BLaER1 treated with 17β-estradiol and CSF1 and Interleukin-3, amounts not matched to agents 10 nM and 100 nM (cell line): ENCODE measurements around the gene GTPBP1.

ENCODE experiments used
- H3K27ac ChIP-seq, 11 experiments: shearing (Covaris generic); formaldehyde crosslinking; 2 replicates each; pipeline ENCODE4 v1.8.1; 2022
- H3K27me3 ChIP-seq, 11 experiments: shearing (Covaris generic); formaldehyde crosslinking; 2 replicates each; pipeline ENCODE4 v1.8.1; 2022
- H3K36me3 ChIP-seq, 11 experiments: shearing (Covaris generic); formaldehyde crosslinking; 2 replicates each; pipeline ENCODE4 v1.8.1; 2022
- H3K4me1 ChIP-seq, 10 experiments: shearing (Covaris generic); formaldehyde crosslinking; 2 replicates each; pipeline ENCODE4 v1.8.1; 2022
- H3K4me2 ChIP-seq, 11 experiments: shearing (Covaris generic); formaldehyde crosslinking; 2 replicates each; pipeline ENCODE4 v1.8.1; 2022
- H3K4me3 ChIP-seq, 10 experiments: shearing (Covaris generic); formaldehyde crosslinking; 2 replicates each; pipeline ENCODE4 v1.8.1; 2022
- H3K9ac ChIP-seq, 11 experiments: shearing (Covaris generic); formaldehyde crosslinking; 2 replicates each; pipeline ENCODE4 v1.8.1; 2022
- H3K9me3 ChIP-seq, 11 experiments: shearing (Covaris generic); formaldehyde crosslinking; replicated peaks in 1 of 11; 2 replicates each; pipeline ENCODE4 v1.8.1; 2022
- H4K20me1 ChIP-seq, 11 experiments: shearing (Covaris generic); formaldehyde crosslinking; 2 replicates each; pipeline ENCODE4 v1.8.1; 2022
- Cebpa-rat ChIP-seq, 11 experiments: shearing (Covaris generic); IDR thresholded peaks; 2 replicates each; pipeline ENCODE4 v1.8.1; 2022

Gene GTPBP1

DNA sequence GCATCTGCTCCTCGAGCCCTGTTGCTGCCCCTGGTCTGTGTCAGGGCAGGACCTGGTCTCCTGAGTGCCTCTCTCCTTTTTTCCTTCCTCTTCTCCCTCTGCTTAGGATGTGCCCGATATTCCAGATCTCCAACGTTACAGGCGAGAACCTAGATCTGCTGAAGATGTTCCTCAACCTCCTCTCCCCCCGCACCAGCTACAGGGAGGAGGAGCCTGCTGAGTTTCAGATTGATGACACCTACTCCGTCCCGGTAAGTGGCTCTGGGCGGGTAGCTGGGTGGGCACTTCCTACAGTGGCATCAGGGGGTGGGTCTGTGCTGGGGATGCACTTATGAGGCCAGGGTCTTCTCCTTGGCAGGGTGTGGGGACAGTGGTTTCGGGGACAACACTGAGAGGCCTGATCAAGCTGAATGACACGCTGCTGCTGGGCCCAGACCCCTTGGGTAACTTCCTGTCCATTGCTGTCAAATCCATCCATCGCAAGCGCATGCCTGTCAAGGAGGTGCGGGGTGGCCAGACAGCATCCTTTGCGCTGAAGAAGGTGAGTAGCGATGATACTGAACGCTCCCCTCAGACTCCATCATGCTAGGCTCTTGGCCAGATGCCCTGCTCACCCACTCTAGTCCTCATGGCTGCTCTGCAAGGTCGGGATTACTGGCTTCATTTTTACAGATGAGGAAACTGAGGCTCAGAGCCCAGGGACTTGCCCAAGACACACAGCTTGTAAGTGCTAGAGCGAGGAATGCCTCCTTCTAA lies 20.3 kb downstream of the GTPBP1 start:
- Histone ChIP-seq H3K27me3 (no peaks in the 10 kb centered on the region), H3K9me3 (no peaks in the 10 kb centered on the region), H3K9ac (no peak overlapping the region; a peak in 1 of 22 replicates), H3K4me1 (peaks cover 5 to 54% (median 45%) of the 10 kb centered on the region in 10 experiments; a peak in 19 of 20 replicates), H3K4me3 (no peak overlapping the region), H4K20me1 (peaks cover 18 to 80% (median 53%) of the 10 kb centered on the region in 11 experiments; a peak in 20 of 22 replicates), H3K4me2 (peak overlapping the region in 9 of 11 experiments; percentile 54 to 93 (median 81); a peak in 18 of 22 replicates), H3K27ac (peak overlapping the region in 3 of 11 experiments; percentile 58 to 71 (median 68); a peak in 2 of 22 replicates), H3K36me3 (peaks cover 94 to 100% (median 98%) of the 10 kb centered on the region in 11 experiments)
- TF ChIP-seq Cebpa-rat (IDR thresholded peaks at IDR 0.05), result no peak

DNA sequence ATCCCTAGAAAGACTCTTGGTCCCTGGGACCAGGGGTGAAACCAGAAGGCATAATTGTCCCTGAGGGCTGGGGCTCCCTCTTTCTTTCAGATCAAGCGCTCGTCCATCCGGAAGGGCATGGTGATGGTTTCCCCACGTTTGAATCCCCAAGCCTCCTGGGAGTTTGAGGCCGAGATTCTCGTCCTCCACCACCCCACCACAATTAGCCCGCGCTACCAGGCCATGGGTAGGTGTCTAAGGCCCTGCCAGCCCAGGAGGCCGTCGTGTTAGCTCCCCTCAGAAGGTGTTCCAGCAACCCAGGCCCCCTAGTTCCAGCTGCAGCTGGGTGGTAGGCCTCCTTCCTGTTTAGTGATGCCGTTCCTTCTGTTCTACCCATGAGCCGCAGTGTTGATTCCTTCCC lies 21.4 kb downstream of the GTPBP1 start:
- Histone ChIP-seq H3K27ac (peak overlapping the region in 9 of 11 experiments; percentile 4 to 71 (median 54); a peak in 16 of 22 replicates), H4K20me1 (peaks cover 21 to 90% (median 57%) of the 10 kb centered on the region in 11 experiments; a peak in 20 of 22 replicates), H3K9ac (peak overlapping the region in 7 of 11 experiments; percentile 6 to 58 (median 33); a peak in 12 of 22 replicates), H3K4me2 (peak overlapping the region; percentile 22 to 93 (median 81); a peak in 20 of 22 replicates), H3K4me3 (peak overlapping the region in 1 of 10 experiments; percentile 36; a peak in 2 of 20 replicates), H3K27me3 (no peaks in the 10 kb centered on the region), H3K4me1 (peaks cover 5 to 54% (median 45%) of the 10 kb centered on the region in 10 experiments; a peak in 19 of 20 replicates), H3K36me3 (peaks cover 93 to 100% (median 98%) of the 10 kb centered on the region in 11 experiments), H3K9me3 (no peaks in the 10 kb centered on the region)
- TF ChIP-seq Cebpa-rat (IDR thresholded peaks at IDR 0.05), result no peak

DNA sequence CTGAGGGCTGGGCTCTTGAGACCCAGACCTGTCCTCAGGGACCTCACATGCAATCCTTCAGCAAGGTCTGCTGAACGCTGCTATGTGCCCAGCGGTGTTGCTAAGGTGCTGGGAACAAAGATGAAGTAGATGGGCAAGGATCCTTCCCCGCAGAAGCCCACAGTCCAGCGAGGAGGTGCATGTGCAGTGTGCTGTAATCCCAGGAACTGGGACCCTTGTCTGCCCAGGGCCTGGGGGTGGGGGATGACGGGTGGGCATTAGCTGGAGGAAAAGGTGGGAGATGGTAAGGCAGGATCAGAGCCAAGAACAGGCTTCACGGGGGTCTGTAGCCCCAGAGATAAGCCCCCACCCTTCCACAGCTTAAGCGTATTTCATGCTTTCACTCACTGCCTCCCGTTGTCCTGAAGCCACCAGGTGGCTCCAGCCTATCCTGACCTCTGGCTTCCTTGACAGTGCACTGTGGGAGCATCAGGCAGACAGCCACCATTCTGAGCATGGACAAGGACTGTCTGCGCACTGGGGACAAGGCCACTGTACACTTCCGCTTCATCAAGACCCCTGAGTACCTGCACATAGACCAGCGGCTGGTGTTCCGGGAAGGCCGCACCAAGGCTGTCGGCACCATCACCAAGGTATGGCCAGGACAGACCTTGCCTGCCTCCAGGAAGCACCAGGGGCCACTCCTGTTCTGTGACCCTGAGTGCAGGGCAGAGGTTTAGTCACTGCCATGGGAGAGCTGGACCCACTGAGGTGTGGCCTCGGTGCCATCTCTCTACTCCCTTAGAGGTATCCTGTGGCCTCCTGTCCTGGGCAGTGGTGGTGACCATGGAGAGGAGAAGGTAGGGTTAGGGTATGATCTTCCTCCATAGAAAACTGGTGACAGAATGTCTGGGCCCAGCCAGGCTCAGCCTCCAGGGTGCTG lies 22.0 kb downstream of the GTPBP1 start:
- Histone ChIP-seq H3K27me3 (no peaks in the 10 kb centered on the region), H3K36me3 (peaks cover 86 to 100% (median 98%) of the 10 kb centered on the region in 11 experiments), H3K4me2 (peak overlapping the region; percentile 22 to 93 (median 81); a peak in 18 of 22 replicates), H3K4me1 (peaks cover 5 to 54% (median 45%) of the 10 kb centered on the region in 10 experiments; a peak in 19 of 20 replicates), H3K9ac (peak overlapping the region in 6 of 11 experiments; percentile 6 to 58 (median 42); a peak in 10 of 22 replicates), H4K20me1 (peaks cover 27 to 94% (median 64%) of the 10 kb centered on the region in 11 experiments; a peak in 21 of 22 replicates), H3K9me3 (no peaks in the 10 kb centered on the region), H3K27ac (peak overlapping the region in 8 of 11 experiments; percentile 4 to 71 (median 38); a peak in 12 of 22 replicates), H3K4me3 (peak overlapping the region in 1 of 10 experiments; percentile 36; a peak in 1 of 20 replicates)
- TF ChIP-seq Cebpa-rat (IDR thresholded peaks at IDR 0.05), result no peak

DNA sequence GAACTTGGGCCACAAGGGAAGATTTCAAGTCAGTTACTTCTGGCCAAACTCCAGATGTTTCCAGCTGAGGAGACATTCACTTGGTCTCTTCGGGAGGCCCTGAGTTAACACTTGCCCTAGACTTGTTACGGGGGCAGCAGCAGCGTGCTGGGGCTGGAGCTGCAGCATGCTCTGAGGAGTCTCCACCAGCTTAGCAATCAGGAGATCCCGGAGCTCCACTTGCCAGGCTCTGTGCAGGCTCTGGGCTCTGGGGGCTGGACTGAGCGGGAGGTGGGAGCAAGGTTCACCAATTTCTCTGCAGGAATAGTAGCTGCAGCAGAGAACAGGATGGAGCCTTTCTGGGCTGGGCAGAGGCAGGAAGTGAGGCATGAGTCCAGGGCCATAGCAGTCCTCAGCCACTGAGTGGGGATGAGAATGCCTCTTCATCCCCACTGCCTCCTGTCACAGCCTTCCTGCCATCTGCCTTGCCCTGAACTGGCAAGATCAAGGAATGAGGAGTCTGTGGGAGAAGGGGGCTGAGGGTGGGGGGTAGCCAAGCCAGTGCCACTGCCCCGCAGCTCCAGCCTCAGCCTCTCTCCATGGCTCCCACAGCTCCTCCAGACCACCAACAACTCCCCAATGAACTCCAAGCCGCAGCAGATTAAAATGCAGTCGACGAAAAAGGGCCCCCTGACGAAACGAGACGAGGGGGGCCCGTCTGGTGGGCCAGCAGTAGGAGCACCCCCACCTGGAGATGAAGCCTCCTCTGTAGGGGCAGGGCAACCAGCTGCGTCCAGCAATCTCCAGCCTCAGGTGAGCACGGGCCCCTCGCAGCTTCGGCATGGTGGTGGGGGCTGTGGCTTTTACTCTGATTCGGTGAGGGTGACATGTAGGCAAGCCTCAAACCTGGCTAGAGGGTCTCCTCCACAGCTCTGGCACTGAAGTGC lies 23.4 kb downstream of the GTPBP1 start:
- H3K36me3 ChIP-seq, result peaks cover 82 to 100% (median 97%) of the 10 kb centered on the region in 11 experiments
- TF ChIP-seq Cebpa-rat (IDR thresholded peaks at IDR 0.05), result no peak

DNA sequence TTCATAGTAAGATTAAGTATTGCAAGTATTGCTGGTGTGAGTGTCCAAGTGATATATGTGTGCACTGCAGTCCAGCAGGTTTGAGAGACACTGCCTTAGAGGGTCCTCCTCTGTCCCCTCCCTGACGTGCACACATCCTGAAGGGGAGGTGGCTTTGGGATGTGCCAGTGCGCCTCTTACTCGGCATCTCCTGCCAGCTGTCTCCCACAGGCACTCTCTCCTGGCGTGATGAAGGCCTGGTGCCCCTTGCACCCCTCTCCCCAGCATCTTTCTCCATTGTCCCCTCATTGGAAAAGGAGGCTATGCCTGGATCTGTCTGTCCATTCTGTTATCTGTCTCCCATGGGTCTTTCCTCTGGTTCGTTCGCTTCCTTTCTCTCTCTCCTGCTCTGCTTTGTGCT lies 24.2 kb downstream of the GTPBP1 start:
- Histone ChIP-seq H3K27me3 (no peaks in the 10 kb centered on the region), H3K4me1 (peaks cover 9 to 73% (median 60%) of the 10 kb centered on the region in 10 experiments; a peak in 19 of 20 replicates), H4K20me1 (peaks cover 44 to 100% (median 84%) of the 10 kb centered on the region in 11 experiments; a peak in 21 of 22 replicates), H3K9me3 (no peaks in the 10 kb centered on the region), H3K27ac (no peak overlapping the region; a peak in 1 of 22 replicates), H3K9ac (peak overlapping the region in 3 of 11 experiments; percentile 1 to 41 (median 33); a peak in 3 of 22 replicates), H3K36me3 (peaks cover 82 to 100% (median 97%) of the 10 kb centered on the region in 11 experiments), H3K4me2 (no peak overlapping the region; a peak in 1 of 22 replicates), H3K4me3 (no peak overlapping the region)
- TF ChIP-seq Cebpa-rat (IDR thresholded peaks at IDR 0.05), result no peak

More for the DNA sequence above, 23.4 kb downstream of the GTPBP1 start:
- Histone ChIP-seq H3K9me3 (no peaks in the 10 kb centered on the region), H3K4me3 (no peak overlapping the region), H3K27ac (peak overlapping the region in 2 of 11 experiments; percentile 0 to 28; a peak in 1 of 22 replicates), H3K9ac (peak overlapping the region in 6 of 11 experiments; percentile 1 to 31 (median 11); a peak in 6 of 22 replicates), H4K20me1 (peaks cover 37 to 97% (median 76%) of the 10 kb centered on the region in 11 experiments; a peak in 21 of 22 replicates), H3K4me2 (peak overlapping the region in 10 of 11 experiments; percentile 1 to 93 (median 81); a peak in 19 of 22 replicates), H3K4me1 (peaks cover 9 to 65% (median 52%) of the 10 kb centered on the region in 10 experiments; a peak in 19 of 20 replicates), H3K27me3 (no peaks in the 10 kb centered on the region)

DNA sequence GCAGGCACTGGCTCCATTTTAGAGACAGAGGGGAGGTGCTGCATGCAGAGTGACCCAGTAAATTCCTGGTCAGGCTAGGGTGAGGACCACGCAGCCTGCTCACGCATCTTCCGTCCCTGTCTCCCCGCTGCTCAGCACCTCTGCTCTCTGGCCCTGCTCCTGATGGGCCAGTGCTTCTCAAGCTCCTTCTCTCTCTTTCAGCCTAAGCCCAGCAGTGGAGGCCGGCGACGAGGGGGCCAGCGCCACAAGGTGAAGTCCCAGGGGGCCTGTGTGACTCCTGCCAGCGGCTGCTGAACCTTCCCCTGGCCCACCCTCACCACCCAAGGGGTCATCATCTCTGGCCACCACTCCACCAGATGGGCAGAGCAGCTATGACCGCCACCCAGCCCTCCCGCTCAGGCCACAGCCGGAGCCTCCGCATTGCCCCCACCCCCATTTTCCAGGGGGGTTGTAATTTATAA lies 24.7 kb downstream of the GTPBP1 start:
- H3K4me2 ChIP-seq, result no peak overlapping the region
- H3K9ac ChIP-seq, result peak overlapping the region in 3 of 11 experiments; percentile 1 to 41 (median 33); a peak in 2 of 22 replicates
- no peaks in the 10 kb centered on the region for H3K9me3 ChIP-seq
- no peak overlapping the region; a peak in 1 of 22 replicates for H3K27ac ChIP-seq
- H3K4me1 ChIP-seq, result peaks cover 10 to 77% (median 63%) of the 10 kb centered on the region in 10 experiments; a peak in 19 of 20 replicates
- no peaks in the 10 kb centered on the region for H3K27me3 ChIP-seq
- no peak for TF ChIP-seq Cebpa-rat (IDR thresholded peaks at IDR 0.05)
- peaks cover 49 to 100% (median 88%) of the 10 kb centered on the region in 11 experiments; a peak in 21 of 22 replicates for H4K20me1 ChIP-seq
- no peak overlapping the region for H3K4me3 ChIP-seq
- H3K36me3 ChIP-seq, result peaks cover 83 to 100% (median 98%) of the 10 kb centered on the region in 11 experiments

DNA sequence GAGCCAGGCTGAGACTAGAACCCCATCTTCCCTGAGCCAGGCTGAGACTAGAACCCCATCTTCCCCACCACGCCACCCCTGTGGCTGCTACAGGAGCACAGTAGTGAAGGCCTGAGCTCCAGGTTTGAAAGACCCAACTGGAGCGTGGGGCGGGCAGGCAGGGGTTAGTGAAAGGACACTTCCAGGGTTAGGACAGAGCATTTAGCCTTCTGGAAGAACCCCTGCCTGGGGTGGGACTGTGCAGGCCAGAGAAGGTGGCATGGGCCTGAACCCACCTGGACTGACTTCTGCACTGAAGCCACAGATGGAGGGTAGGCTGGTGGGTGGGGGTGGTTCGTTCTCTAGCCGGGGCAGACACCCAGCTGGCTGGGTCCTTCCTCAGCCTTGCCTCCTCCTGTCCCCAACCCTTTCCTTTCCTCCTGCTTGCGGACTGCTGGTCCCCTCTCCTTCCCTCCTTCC lies 26.0 kb downstream of the GTPBP1 start:
- Histone ChIP-seq H3K9ac (peak overlapping the region in 3 of 11 experiments; percentile 17 to 31 (median 22); a peak in 3 of 22 replicates), H3K9me3 (no peaks in the 10 kb centered on the region), H3K27me3 (no peaks in the 10 kb centered on the region), H3K4me3 (no peak overlapping the region), H3K4me1 (peaks cover 23 to 77% (median 66%) of the 10 kb centered on the region in 10 experiments), H3K36me3 (peaks cover 83 to 100% (median 98%) of the 10 kb centered on the region in 11 experiments), H3K27ac (peak overlapping the region in 1 of 11 experiments; percentile 1; a peak in 1 of 22 replicates), H3K4me2 (no peak overlapping the region), H4K20me1 (peaks cover 62 to 100% (median 94%) of the 10 kb centered on the region in 11 experiments; a peak in 21 of 22 replicates)
- TF ChIP-seq Cebpa-rat (IDR thresholded peaks at IDR 0.05), result no peak
